ENCODE data around the gene EBF4.
"Not testable (repeated sequence)": the region's sequence is repeated elsewhere in the genome, so short reads cannot be mapped to it uniquely, and the experiment has no call there.

The EBF4 gene

DNA sequence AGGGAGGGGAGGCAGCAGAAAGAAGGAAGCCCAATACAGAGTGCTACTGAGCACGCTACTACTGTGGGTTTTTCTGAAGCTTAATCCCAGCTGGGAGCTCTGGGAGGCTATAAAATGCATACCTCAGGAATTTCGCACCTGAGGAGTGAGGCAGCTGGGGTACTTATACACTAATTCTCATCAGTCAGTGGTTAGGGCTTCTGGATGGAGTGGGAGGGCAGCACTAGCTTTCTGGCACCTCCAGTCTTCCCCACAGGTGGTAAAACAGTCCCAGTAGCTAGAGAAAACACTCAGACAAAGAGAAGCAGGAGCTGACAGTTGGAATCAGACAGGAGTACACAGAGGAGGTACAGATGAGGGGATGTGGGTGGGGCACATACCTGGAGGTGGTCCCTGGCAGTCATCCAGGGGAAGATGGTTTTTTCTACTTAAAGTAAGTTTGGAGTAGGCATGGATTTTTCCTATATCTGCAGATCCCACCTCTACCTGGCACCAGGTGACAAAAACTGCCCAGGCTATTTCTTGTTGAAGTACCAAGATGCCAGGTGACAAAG is 70.1 kb downstream of the EBF4 start:
- DNase-seq = peak in 22 of 42 donors; percentile 15 to 81 (median 39)
- intact Hi-C loops (cut with DNase I) = no loop called here

DNA sequence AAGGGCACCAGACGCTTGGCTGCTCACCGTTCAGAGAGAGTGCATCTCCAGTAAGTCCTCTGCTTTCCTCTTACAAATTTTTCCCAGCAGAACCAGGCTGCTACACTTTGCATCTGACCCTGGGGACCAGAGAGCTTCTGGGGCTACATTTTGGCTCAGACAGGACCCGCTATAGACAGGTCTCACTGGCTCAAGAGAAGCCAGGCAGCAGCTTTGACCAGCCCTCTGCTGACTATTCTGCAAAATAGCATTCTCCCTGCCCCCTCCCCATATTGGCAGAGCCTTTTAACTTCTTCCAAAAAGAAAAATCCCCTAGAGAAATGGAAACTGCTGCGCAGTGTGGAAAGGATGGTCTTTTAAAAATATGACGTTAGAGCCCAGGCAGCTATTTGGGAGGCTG is 70.6 kb downstream of the EBF4 start:
- DNase-seq = no peak
- intact Hi-C loops (cut with DNase I) = no loop called here

DNA sequence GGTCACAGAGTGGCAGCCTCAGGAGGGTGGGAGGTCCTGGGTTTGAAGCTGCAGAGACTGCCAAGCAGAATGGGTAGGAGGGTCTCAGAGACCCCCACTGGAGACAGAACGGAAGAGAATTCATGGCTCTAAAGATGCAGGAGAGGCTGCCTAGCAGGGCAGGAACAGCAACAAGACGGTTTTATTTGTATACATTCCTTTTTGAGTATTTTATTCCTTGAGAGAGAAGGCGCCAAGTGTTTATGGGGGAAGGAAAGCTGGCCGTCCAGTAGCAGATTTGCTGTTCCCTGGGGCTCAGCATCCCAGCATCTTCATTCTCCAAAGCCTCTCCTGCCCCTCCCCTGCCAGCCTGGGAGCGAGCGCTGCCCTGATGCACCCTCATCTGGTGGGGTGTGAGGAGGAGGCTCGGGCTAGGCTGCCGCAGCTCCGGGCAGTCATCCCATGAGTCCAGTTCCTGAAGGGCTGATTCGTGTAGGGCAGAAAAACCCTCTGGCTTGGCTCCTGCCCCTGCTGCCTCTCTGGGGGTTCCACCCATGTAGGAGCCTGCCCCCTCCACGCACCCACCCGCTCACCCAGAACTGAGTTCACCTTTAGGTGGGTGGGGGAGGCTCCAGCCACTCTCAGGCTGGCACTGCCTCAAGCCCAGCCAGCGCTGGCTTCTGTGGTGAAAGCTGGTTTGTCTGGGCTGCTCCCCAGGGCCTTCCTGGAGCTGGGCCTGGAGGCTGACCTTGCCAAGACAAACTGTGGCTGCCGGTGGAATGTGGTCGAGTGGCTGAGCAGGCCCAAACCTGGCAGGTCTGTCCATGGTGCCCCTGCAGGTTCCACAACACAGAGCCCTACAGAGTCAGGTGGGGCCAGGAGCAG is 75.4 kb downstream of the EBF4 start:
- intact Hi-C loops (cut with DNase I) = no loop called here
- DNase-seq = no peak

DNA sequence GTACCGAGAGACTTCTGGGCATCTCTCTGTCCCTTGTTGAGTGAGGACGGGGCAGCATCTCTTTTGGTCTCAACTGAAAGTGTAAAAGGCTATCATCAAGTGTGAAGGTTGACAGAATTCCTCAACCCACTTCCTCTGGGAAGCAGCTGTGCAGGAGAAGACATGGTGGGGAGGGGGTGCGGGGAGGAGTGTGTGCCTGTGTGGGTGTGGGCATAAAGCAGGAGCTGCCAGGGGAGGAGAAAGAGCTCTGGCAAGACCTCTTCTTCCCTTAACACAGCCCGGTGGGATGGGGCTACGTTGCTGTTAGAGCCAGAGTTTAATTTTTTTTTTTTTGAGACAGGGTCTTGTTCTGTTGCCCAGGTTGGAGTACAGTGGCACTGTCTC is 76.0 kb downstream of the EBF4 start:
- intact Hi-C loops (cut with DNase I) = no loop called here
- DNase-seq = no peak

DNA sequence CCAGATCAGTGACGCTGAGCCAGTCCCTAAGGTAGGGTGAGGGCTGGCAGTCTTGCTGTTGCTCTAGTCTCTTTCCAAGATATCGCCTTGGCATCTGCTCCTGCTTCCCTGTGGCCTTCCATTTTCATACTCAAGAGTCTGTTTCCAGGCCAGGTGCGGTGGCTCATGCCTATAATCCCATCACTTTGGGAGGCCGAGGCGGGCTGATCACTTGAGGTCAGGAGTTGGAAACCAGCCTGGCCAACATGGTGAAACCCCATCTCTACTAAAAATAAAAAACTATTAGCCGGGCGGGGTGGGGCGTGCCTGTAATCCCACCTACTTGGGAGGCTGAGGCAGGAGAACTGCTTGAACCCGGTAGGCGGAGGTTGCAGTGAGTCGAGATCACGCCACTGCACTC is 77.5 kb downstream of the EBF4 start:
- DNase-seq; intact Hi-C loops (cut with DNase I): not testable (repeated sequence)

DNA sequence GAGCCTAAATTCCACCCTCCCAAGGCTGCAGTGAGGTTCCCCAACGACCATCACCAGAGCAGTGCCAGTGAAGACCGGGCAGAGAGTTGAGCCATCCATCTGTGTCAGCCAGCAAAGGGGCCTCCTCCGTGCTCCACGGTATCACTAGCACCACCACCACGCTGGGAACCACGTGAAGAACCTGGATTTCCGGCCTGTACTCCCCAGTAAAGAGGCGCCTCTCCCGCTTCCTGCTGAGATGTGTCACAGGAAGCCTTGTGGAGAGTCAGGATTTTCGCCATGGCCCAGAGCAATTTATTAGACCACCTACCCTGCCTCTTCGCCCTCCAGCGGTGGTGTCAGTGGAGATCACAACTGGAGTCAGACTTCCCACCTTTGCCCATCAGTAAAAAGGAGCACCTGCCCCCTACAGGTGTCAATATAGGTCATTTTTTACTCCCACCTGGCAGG is 79.1 kb downstream of the EBF4 start:
- intact Hi-C loops (cut with DNase I) = no loop called here
- DNase-seq = no peak

DNA sequence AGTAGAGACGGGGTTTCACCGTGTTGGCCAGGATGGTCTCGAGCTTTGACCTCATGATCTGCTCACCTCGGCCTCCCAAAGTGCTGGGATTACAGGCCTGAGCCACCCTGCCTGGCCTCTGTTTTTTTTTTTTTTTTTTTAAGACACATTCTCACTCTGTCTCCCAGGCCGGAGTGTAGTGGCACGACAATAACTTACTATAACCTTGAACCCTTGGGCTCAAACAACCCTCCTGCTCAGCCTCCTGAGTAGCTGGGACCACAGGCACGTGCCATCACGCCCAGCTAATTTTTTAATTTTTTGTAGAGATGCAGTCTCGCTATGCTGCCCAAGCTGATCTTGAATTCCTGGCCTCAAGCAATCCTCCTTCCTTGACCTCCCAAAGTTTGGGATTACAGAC is 81.2 kb downstream of the EBF4 start:
- peak in 1 of 42 donors; percentile 15 for DNase-seq
- intact Hi-C loops (cut with DNase I) = no loop called here

DNA sequence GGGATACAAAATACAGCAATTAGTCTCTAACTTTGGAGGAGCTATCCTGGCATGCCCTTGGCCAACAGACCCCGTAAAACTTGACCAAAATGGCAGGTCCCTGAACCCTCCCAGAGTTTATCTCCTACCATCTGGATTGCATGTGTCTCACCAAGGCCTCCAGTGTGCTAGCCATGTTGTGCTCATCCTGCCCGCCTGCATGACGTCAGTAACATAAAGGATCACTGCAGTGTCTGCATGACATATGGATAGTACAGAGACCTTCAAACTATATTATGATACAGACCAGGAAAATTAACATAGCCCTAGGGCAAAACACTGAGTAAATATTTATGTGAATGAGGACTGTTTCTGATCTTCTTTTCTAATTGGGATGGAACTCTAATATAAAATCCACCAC is 82.6 kb downstream of the EBF4 start:
- peak in 2 of 42 donors; percentile 3 to 5 for DNase-seq
- intact Hi-C loops (cut with DNase I) = no loop called here

DNA sequence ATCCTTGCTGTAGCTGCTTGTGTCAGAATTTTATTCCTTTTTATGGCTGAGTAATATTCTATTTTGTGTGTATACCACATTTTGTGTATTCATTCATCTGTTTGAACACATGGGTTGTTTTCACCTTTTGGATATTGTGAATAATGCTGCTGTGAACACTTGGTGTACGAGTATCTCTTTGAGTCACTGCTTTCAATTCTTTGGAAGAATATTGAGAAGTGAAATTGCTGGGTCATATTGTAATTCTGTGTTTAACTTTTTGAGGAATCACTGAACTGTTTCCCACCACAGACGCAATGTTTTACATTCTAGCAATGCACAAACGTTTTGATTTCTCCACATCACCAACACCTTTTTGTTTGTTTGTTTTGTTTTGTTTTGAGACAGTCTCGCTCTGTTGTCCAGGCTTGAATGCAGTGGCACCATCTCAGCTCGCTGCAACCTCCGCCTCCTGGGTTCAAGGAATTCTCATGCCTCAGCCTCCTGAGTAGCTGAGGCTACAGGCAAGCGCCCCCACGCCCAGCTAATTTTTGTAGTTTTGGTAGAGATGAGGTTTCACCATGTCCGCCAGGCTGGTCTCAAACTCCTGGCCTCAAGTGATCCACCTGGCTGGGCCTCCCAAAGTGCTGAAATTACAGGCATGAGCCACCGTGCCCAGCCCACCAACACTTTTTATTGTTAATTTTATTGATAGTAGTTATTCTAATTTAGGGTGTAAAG is 86.2 kb downstream of the EBF4 start:
- peak in 2 of 42 donors; percentile 7 to 26 for DNase-seq
- intact Hi-C loops (cut with DNase I) = no loop called here

DNA sequence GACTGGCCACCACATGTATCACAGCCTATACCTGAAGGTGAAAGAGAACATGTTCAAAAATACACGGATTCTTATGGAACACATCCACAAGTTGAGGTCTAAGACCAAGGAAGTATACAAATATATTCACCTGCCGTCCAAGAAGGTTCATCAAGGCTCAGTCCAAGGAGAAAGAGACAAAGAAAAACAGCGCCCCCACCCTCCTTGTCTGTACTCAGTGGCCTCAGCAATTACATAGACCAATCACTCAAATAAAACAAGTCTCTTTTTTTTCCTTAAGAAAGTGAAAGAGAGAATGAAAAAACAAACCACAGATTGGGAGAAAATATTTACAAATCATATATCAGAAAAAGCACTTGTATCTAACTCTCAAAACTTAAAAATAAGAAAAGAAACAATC is 88.4 kb downstream of the EBF4 start:
- intact Hi-C loops (cut with DNase I) = no loop called here
- no peak for DNase-seq

DNA sequence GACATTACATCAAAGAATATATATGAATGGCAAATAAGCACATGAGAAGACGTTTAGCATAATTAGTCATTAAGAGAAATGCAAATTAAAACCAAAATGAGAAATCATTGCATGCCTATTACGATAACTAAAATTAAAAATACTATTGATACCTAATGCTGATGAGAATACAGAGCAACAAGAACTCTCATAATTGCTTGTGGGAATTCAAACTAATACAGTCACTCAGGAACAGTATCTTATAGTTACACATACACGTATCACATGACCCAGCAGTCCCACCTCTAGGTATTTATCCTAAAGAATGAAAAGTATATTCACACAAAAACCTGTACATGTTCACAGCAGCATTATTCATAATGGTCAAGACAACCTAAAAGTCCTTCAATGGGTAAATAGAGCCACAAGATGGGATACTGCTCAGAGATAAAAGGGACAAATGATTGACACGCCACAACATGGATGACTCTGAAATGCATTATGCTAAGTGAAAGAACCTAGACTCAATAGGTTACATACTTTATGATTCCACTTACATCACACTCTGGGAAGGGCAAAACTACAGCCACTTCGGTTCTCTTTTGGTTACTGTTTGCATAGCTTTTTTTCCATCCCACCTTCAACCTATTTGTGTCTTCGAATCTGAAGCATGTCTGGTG is 91.5 kb downstream of the EBF4 start:
- no peak for DNase-seq
- intact Hi-C loops (cut with DNase I) = no loop called here

DNA sequence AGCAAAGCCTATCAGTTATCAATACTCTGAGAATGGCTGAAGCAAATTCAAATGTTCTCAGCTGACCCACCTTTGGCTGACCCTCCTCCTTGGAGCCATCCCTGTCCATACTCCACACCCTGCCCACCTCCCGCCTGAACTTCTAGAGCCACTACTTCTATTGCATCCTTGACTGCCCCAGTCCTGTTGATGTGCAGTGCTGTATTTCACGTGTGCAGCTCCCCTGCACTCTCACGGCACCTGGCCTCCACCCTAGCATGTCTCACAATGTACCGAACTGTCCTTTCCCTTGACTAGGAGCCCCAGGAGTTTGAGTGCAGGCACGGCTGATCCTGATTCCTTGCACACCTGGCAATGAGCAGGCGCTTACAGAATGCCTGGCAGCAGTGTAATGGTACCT is 100.9 kb downstream of the EBF4 start:
- intact Hi-C loops (cut with DNase I) = no loop called here
- no peak for DNase-seq

DNA sequence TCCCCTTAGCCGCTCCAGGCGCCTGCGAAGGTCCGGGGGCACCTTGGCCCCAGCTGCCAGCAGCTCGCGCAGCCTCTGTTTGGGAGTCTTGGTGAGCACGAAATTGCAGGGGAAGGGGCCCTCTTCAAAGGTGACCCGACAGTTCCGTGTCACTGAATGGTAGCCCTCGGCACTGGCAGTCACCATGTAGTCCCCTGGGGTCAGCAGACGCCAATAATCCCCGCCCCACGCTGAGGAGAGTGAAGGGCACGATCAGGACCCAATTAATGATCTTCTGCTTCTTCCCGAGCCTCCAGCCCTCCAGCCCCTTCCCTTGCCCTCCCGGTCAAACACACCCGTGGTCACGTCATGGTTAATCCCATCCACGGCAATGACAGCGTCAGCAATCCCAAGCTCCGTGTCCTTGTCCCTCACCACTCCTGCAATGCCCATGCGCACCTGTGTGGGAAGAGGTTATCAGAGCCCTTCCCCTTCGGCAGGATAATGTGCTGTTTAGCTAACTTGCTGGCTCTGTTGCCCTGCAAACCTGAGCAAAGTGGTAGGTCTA is 101.7 kb downstream of the EBF4 start:
- intact Hi-C loops (cut with DNase I) = no loop called here

DNA sequence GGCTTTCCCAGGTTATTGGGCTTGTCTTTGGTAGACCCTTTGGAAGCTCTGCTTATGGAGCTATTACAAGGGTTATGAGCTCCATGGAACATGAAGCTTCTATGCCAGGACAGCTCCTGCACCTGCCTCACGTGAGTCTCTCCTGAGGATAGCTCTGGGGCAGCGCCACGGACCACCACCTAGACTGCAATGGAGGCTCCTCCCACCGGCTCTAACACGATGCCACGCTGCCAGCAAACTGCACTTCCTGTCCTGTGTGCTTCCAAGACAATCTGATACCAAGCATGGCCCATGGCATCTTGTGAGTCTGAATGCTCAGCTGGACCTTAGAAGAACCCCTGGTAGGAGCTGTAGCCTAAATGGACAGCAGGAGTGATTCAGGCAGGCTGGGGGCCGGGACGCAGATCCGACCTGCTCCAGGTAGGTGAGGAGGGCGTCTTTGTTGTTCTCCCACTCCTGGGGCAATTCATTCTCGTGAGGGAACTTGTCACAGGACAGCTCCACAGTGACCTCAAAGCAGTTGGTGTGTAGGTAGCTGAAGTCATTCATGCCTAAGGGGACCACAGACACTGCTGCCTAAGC is 102.4 kb downstream of the EBF4 start:
- peak in 1 of 42 donors; percentile 18 for DNase-seq
- intact Hi-C loops (cut with DNase I) = no loop called here

More for the DNA sequence above, 101.7 kb downstream of the EBF4 start:
- DNase-seq = no peak

DNA sequence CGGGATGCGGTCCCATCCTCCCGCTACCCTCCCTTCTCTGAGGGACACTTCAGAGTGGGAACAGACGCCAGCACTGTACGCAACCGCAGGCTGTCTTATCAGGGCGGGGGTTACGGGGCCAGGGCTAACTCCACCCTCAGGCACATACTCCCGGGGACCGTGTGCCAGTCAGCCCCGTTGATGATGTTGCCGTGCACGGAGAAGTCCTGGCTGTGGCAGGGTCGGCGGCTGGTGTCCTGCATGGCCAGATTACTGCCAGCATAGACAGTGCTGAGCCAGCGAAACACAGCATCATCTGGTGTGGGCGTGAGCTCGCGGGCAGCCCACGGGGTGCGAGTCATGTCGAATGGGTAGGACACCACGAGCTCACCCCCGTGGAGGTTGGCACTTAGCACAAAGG is 102.9 kb downstream of the EBF4 start:
- intact Hi-C loops (cut with DNase I) = no loop called here
- DNase-seq = no peak

DNA sequence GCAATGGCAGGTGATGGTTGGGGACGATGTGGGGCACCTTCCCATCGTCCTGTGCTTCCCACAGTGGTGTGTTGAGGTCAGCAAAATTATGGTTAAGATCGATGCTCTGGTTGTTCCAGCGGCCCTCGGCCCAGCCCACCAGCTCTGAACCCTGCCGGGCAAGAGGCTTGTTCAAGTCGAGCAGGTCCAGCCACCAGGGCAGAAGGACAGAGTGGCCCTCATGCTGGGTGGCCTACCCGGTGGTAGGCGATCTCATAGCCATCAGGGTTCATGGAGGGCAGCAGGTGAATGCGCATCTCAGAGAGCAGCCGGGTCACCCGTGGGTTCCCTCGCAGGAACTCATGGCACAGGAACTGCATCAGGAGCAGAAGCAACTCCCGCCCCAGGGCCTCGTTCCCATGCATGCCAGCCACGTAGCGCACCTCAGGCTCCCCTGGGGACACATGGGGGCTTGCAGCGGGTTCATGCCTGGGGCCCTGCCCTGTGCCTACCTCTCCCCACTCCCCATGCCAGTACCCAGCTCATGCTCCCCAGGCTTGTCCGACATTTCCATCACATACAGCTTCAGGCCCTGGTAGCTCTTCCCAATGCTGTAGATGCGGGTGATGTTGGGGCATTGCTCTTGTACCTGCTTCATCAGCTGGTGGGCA is 103.6 kb downstream of the EBF4 start:
- peak in 1 of 42 donors; percentile 36 for DNase-seq
- intact Hi-C loops (cut with DNase I) = no loop called here

DNA sequence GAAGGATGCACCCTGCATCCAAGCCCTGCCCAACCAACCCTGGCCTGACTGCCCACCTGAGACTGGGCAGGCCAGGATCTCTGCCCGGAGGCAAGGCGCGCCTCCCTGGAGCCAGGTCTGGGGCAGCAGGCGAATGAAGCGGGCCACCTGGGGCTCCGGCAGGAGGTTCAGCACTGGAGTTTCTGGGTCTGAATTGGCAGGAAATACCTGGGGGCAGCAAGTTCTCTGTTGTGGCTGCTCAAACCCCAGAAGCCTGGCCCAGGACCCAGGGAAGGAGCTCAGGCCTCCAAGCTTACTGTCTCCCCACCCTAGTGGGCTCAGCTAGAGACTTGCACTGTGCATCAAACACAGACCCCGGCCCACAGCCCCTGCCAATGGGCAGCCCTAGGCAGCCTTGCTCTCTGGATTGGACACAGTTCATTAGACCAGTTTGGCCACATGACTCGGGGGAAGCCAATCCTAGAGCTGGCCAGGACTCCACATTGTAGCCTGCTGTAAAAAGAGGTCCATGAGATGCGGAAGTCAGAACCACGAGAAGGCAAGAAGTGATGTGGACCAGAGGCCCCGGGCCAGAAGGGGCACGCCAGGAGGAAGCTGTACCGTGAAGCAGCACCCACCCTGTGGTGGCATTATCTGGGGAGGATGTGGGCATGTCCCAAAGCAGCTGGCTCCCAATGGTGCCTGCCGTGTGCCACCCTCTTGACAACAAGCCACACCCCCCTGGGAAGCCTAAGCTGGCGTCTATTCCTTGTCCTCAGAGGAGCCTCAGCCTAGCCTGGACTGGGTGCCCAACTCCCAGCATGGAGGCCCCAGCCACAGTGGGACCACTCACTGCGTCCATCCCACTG is 104.8 kb downstream of the EBF4 start:
- peak in 1 of 42 donors; percentile 34 for DNase-seq
- intact Hi-C loops (cut with DNase I) = no loop called here
